ENCODE measurements around the gene HNRNPLL. TPM values are rescaled to one million over a fixed set of nuclear protein-coding genes. Genes with fewer than 3 reads are reported as not detected.

HNRNPLL gene
- total RNA-seq, 2 experiments from 2014 or later, result 44.9 to 46.5 TPM

DNA sequence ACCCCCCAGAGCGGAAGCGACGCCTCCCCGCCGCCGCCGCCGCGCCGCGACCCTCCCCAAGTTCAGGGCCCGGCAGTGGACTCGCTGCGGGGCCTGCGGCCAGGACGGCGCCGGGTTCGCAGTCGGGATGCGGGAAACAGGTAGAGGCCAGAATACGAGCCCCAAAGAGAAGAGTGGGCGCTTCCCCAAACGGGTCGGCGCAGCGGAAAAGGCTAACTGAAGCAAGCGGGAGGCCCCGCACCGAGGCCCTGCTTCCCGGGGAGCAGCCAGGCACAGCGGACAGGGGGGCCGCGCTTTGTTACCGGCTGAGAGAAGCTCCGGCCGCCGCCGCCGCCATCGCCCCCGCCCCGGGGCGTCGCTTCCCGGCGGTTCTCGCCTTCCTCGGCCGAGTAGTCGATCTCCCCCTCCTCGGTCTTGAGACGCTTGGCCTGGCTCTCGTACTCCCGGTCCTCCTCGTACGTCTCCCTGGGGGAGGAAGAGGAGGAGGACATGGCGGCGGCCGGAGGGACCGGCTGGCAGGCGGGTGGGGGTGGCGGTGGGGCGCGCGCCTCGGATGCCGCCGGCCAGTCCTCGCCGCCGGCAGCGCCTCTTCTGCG lies 494 bp downstream of the HNRNPLL start:
- H3K27me3 ChIP-seq (ENCODE audit: control insufficient read depth in 1 of 2, insufficient read depth in 2 of 2, low read length in 2 of 2), result no peaks in the 10 kb centered on the region
- DNase-seq (peak in 11 of 14 experiments; percentile 9 to 60 (median 31)), ATAC-seq (ENCODE audit: poor library complexity) (no peak)
- Mint-ChIP-seq H3K9me3 (no peaks in the 10 kb centered on the region), H3K36me3 (ENCODE audit: low read depth) (peaks cover 9% of the 10 kb centered on the region), H3K4me1 (ENCODE audit: low read depth) (peaks cover 53% of the 10 kb centered on the region), H3K27me3 (no peaks in the 10 kb centered on the region), H3K27ac (peak overlapping the region; percentile 97), H3K4me3 (peak overlapping the region; percentile 99)
- intact Hi-C loops (cut with DNase I, micrococcal nuclease), result loop anchor here (2.0 to 5.0 kb wide), 5 partner anchors 21 to 140 kb away; partner anchors contain the start of gene GALM (in 2 of the 2)
- no peaks in the 10 kb centered on the region for H3K36me3 ChIP-seq (ENCODE audit: insufficient read depth, low read length)
- TF ChIP-seq, protein P1, sequence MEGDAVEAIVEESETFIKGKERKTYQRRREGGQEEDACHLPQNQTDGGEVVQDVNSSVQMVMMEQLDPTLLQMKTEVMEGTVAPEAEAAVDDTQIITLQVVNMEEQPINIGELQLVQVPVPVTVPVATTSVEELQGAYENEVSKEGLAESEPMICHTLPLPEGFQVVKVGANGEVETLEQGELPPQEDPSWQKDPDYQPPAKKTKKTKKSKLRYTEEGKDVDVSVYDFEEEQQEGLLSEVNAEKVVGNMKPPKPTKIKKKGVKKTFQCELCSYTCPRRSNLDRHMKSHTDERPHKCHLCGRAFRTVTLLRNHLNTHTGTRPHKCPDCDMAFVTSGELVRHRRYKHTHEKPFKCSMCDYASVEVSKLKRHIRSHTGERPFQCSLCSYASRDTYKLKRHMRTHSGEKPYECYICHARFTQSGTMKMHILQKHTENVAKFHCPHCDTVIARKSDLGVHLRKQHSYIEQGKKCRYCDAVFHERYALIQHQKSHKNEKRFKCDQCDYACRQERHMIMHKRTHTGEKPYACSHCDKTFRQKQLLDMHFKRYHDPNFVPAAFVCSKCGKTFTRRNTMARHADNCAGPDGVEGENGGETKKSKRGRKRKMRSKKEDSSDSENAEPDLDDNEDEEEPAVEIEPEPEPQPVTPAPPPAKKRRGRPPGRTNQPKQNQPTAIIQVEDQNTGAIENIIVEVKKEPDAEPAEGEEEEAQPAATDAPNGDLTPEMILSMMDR (IDR thresholded peaks at IDR 0.05), result no peak
- peak overlapping the region; percentile 58 to 66 for H3K27ac ChIP-seq (ENCODE audit: low read depth in 1 of 2, low read length in 2 of 2)
- CTCF ChIA-PET, result interaction anchor here (1.1 to 6.2 kb wide), 11 partner anchors 13 to 145 kb away, joined by 3 to 48 read pairs (median 7); no protein-coding TSS in a partner anchor
- H3K4me3 ChIP-seq (ENCODE audit: low read length), result peak overlapping the region; percentile 62
- peaks cover 24% of the 10 kb centered on the region for H3K4me1 ChIP-seq (ENCODE audit: insufficient read depth, low read length)
- POLR2A ChIA-PET, result interaction anchor here (0.6 to 9.9 kb wide), 25 partner anchors 7 to 174 kb away, joined by 3 to 136 read pairs (median 6); partner anchors contain the start of genes GALM and SRSF7
- H3K9me3 ChIP-seq (ENCODE audit: control insufficient read depth in 1 of 2, insufficient read depth in 1 of 2, low read length in 2 of 2), result no peaks in the 10 kb centered on the region

DNA sequence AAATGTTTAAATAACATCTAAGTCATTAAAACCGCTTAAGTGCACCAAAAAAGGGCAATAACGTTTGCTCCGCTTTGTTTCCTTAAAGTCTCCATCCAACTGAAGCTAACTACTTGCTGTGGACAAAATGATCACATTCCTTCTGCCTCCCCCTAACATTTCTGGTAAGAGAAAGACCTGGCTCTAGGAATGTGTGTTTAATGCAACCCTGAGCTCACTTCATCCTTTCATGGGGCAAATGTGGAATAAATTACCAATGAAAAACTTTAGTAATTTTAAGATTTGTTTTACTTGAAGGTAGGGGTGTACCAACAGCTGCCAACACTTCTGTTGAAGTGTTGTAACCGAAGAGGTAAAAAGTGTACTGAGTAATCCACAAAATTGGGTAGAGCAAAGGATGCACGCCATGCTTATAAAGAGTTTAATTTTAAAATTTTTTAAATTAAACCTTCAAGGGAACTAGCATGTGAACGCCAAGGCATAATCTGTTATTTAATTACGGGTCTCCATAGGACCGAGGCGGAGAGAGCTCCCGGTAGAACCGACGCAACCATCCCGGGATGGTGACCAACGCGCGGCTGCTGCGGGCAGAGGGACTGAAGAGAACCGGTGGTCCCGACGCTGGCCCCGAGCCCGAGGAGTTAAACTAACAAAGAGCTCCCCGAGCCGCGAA lies 1.1 kb downstream of the HNRNPLL start:
- no peaks in the 10 kb centered on the region for H3K27me3 Mint-ChIP-seq
- peaks cover 24% of the 10 kb centered on the region for H3K4me1 ChIP-seq (ENCODE audit: insufficient read depth, low read length)
- CTCF ChIA-PET, result interaction anchor here (0.9 to 6.2 kb wide), 11 partner anchors 8 to 149 kb away, joined by 3 to 48 read pairs (median 5); partner anchors contain the start of gene SRSF7
- no peaks in the 10 kb centered on the region for H3K27me3 ChIP-seq (ENCODE audit: control insufficient read depth in 1 of 2, insufficient read depth in 2 of 2, low read length in 2 of 2)
- peak overlapping the region; percentile 58 to 66 for H3K27ac ChIP-seq (ENCODE audit: low read depth in 1 of 2, low read length in 2 of 2)
- no peaks in the 10 kb centered on the region for H3K9me3 ChIP-seq (ENCODE audit: control insufficient read depth in 1 of 2, insufficient read depth in 1 of 2, low read length in 2 of 2)
- peak in 1 of 14 experiments; percentile 29 for DNase-seq
- H3K4me3 Mint-ChIP-seq, result peak overlapping the region; percentile 95
- POLR2A ChIA-PET, result interaction anchor here (0.6 to 9.9 kb wide), 20 partner anchors 11 to 174 kb away, joined by 3 to 136 read pairs (median 4); partner anchors contain the start of genes GALM and SRSF7
- H3K27ac Mint-ChIP-seq, result peak overlapping the region; percentile 76
- H3K4me1 Mint-ChIP-seq (ENCODE audit: low read depth), result peaks cover 59% of the 10 kb centered on the region
- H3K9me3 Mint-ChIP-seq, result no peaks in the 10 kb centered on the region
- intact Hi-C loops (cut with DNase I, micrococcal nuclease), result loop anchor here (2.0 to 5.0 kb wide), 5 partner anchors 21 to 141 kb away; partner anchors contain the start of gene GALM (in 2 of the 2)
- no peak for ATAC-seq (ENCODE audit: poor library complexity)
- TF ChIP-seq, protein P1 (IDR thresholded peaks at IDR 0.05), result no peak
- peak overlapping the region; percentile 62 for H3K4me3 ChIP-seq (ENCODE audit: low read length)
- H3K36me3 Mint-ChIP-seq (ENCODE audit: low read depth), result peaks cover 9% of the 10 kb centered on the region
- no peaks in the 10 kb centered on the region for H3K36me3 ChIP-seq (ENCODE audit: insufficient read depth, low read length)

DNA sequence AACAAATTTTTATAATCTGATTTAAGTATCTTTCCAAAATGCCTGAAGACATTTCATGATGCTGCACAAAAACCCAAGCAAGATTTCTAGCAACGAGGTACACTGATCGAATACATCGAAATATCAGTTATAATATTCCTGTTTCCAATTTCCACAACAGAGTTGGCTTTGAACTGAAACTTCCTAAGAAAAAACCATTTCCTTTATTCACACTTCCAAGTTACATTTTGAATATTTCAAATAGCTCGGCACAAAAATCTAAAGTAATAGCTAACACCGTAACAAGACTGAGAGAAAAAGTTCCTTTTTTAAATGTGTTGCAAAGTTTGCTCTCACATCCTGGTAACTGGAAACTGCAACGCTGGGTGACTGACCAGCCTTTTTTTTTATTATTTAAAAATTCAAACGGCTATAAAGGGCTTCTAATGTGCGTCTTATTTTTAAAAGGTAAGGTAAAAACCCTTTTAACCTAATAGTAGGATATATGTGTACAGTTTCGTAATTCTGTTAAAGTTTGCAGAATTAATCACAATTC lies 1.7 kb downstream of the HNRNPLL start:
- DNase-seq, result no peak
- intact Hi-C loops (cut with DNase I, micrococcal nuclease), result loop anchor here (5.0 kb wide), 3 partner anchors 81 to 141 kb away; no protein-coding TSS in a partner anchor
- Histone ChIP-seq H3K27ac (ENCODE audit: low read depth in 1 of 2, low read length in 2 of 2) (peak overlapping the region; percentile 58 to 66), H3K27me3 (ENCODE audit: control insufficient read depth in 1 of 2, insufficient read depth in 2 of 2, low read length in 2 of 2) (no peaks in the 10 kb centered on the region), H3K36me3 (ENCODE audit: insufficient read depth, low read length) (no peaks in the 10 kb centered on the region), H3K9me3 (ENCODE audit: control insufficient read depth in 1 of 2, insufficient read depth in 1 of 2, low read length in 2 of 2) (no peaks in the 10 kb centered on the region), H3K4me1 (ENCODE audit: insufficient read depth, low read length) (peaks cover 27% of the 10 kb centered on the region), H3K4me3 (ENCODE audit: low read length) (peak overlapping the region; percentile 62)
- ATAC-seq (ENCODE audit: poor library complexity), result no peak
- H3K27ac Mint-ChIP-seq, result peak overlapping the region; percentile 76
- peaks cover 65% of the 10 kb centered on the region for H3K4me1 Mint-ChIP-seq (ENCODE audit: low read depth)
- no peaks in the 10 kb centered on the region for H3K27me3 Mint-ChIP-seq
- peaks cover 9% of the 10 kb centered on the region for H3K36me3 Mint-ChIP-seq (ENCODE audit: low read depth)
- peak overlapping the region; percentile 95 for H3K4me3 Mint-ChIP-seq
- TF ChIP-seq, protein P1 (IDR thresholded peaks at IDR 0.05), result no peak
- POLR2A ChIA-PET, result interaction anchor here (0.7 to 9.9 kb wide), 16 partner anchors 10 to 150 kb away, joined by 3 to 136 read pairs (median 6); partner anchors contain the start of genes GALM and SRSF7
- CTCF ChIA-PET, result interaction anchor here (0.9 to 6.2 kb wide), 10 partner anchors 9 to 150 kb away, joined by 3 to 48 read pairs (median 4); partner anchors contain the start of gene SRSF7
- no peaks in the 10 kb centered on the region for H3K9me3 Mint-ChIP-seq
